HEK293 (cell line): ENCODE data around the gene NUFIP2.
"Not testable (repeated sequence)": the region's sequence is repeated elsewhere in the genome, so short reads cannot be mapped to it uniquely, and the experiment has no call there.

Experiments
- CTCF ChIA-PET: fragments of 350-600 bp; formaldehyde crosslinking; extraction: SDS; loops from one replicate; lab custom pipeline; 2021; ENCODE audit warnings: antibody characterized with exemption; lab: Yijun Ruan, JAX
- POLR2A ChIA-PET: fragments of 300-600 bp; formaldehyde crosslinking; extraction: SDS; loops from one replicate; lab custom pipeline; 2020; ENCODE audit warnings: antibody characterized with exemption, inconsistent platforms; lab: Yijun Ruan, JAX
- H3K27ac ChIP-seq: fragments of 200-500 bp; sonication (Bioruptor generic); 2 replicates; pipeline ENCODE4 v1.5.1; 2014; ENCODE audit warnings: low read depth, low read length, control low read depth, inconsistent platforms; ENCODE audit errors: extremely low read depth
- H3K36me3 ChIP-seq, 2 experiments: fragments of 200-500 bp in 1 of 2; sonication (Bioruptor generic) in 1 of 2; 1 replicate in 1 of 2; 2 replicates in 1 of 2; pipeline ENCODE4 v1.5.1; 2014 to 2017; ENCODE audit warnings: inconsistent platforms in 2 of 2, low read length in 2 of 2; ENCODE audit not compliant: control insufficient read depth in 2 of 2, insufficient read depth in 1 of 2
- H3K4me1 ChIP-seq: fragments of 200-500 bp; sonication (Bioruptor generic); 2 replicates; pipeline ENCODE4 v1.5.1; 2014; ENCODE audit warnings: mild to moderate bottlenecking, low read length, inconsistent platforms; ENCODE audit not compliant: control insufficient read depth, insufficient read depth
- H3K4me3 ChIP-seq: 2 replicates; pipeline ENCODE4 v1.5.1; 2011; ENCODE audit warnings: low read depth, mild to moderate bottlenecking, control low read depth, low read length, moderate library complexity
- H3K9me3 ChIP-seq: fragments of 200-500 bp; sonication (Bioruptor generic); 2 replicates; pipeline ENCODE4 v1.5.1; 2014; ENCODE audit warnings: low read depth, low read length, inconsistent platforms; ENCODE audit not compliant: control insufficient read depth, insufficient read depth
- BCL6B ChIP-seq: fragments of 450-650 bp; formaldehyde crosslinking; IDR thresholded peaks from 2 replicates; pipeline ENCODE4 v1.5.1; 2017; ENCODE audit warnings: missing biosample characterization, missing genetic modification characterization
- OVOL3 ChIP-seq: fragments of 450-650 bp; formaldehyde crosslinking; IDR thresholded peaks from 2 replicates; pipeline ENCODE4 v1.5.1; 2016; ENCODE audit warnings: missing biosample characterization, missing genetic modification characterization
- PRDM4 ChIP-seq: fragments of 450-650 bp; formaldehyde crosslinking; IDR thresholded peaks from 2 replicates; pipeline ENCODE4 v1.5.1; 2017; ENCODE audit warnings: missing biosample characterization, missing genetic modification characterization
- SETDB1 ChIP-seq: IDR thresholded peaks from one replicate; pipeline ENCODE4 v1.6.1; 2017; ENCODE audit warnings: mild to moderate bottlenecking, low read length, moderate library complexity, mixed read lengths; ENCODE audit not compliant: insufficient read length
- TRIM28 ChIP-seq: IDR thresholded peaks from 2 replicates; pipeline ENCODE4 v1.6.1; 2011; ENCODE audit warnings: low read length, control low read depth, borderline replicate concordance
- ZFP41 ChIP-seq: fragments of 450-650 bp; formaldehyde crosslinking; IDR thresholded peaks from 2 replicates; pipeline ENCODE4 v1.5.1; 2016; ENCODE audit warnings: missing biosample characterization, missing genetic modification characterization, borderline replicate concordance
- ZFP69B ChIP-seq: fragments of 450-650 bp; formaldehyde crosslinking; IDR thresholded peaks from 2 replicates; pipeline ENCODE4 v1.5.1; 2016; ENCODE audit warnings: missing biosample characterization, missing genetic modification characterization
- ZNF18 ChIP-seq: fragments of 450-650 bp; formaldehyde crosslinking; IDR thresholded peaks from 2 replicates; pipeline ENCODE4 v1.5.1; 2016; ENCODE audit warnings: missing biosample characterization, missing genetic modification characterization
- ZNF248 ChIP-seq: fragments of 450-650 bp; formaldehyde crosslinking; IDR thresholded peaks from 2 replicates; pipeline ENCODE4 v1.5.1; 2017; ENCODE audit warnings: missing biosample characterization, missing genetic modification characterization
- ZNF274 ChIP-seq, 2 experiments: fragments of 200-500 bp in 1 of 2; fragments of 450-650 bp in 1 of 2; sonication (Bioruptor generic) in 1 of 2; formaldehyde crosslinking in 1 of 2; IDR thresholded peaks; 2 replicates each; pipeline versions ENCODE4 v1.5.1 to v1.6.1; 2014 to 2016; ENCODE audit warnings: borderline replicate concordance in 1 of 2, inconsistent platforms in 1 of 2, low read length in 1 of 2, missing biosample characterization in 1 of 2, missing genetic modification characterization in 1 of 2
- ZNF341 ChIP-seq: fragments of 450-650 bp; formaldehyde crosslinking; IDR thresholded peaks from 2 replicates; pipeline ENCODE4; 2016; ENCODE audit warnings: low read depth, missing biosample characterization, missing genetic modification characterization
- ZNF404 ChIP-seq: fragments of 450-650 bp; formaldehyde crosslinking; IDR thresholded peaks from 2 replicates; pipeline ENCODE4 v1.5.1; 2017; ENCODE audit warnings: missing biosample characterization, missing genetic modification characterization
- ZNF426 ChIP-seq: fragments of 450-650 bp; formaldehyde crosslinking; IDR thresholded peaks from 2 replicates; pipeline ENCODE4 v1.5.1; 2017; ENCODE audit warnings: missing biosample characterization, missing genetic modification characterization, mild to moderate bottlenecking, inconsistent platforms, moderate library complexity
- ZNF549 ChIP-seq: fragments of 450-650 bp; IDR thresholded peaks from 2 replicates; pipeline ENCODE4 v1.5.1; 2018; ENCODE audit warnings: missing biosample characterization, missing genetic modification characterization, mild to moderate bottlenecking, inconsistent platforms, moderate library complexity
- ZNF660 ChIP-seq: fragments of 450-650 bp; IDR thresholded peaks from 2 replicates; pipeline ENCODE4 v1.5.1; 2018; ENCODE audit warnings: missing biosample characterization, mild to moderate bottlenecking, missing genetic modification characterization

NUFIP2 gene

GRCh38 chr17:29279397-29280070, 14.4 kb downstream of the NUFIP2 start:
- POLR2A ChIA-PET: interaction anchor here (3.6 kb wide), 1 partner anchor 14 kb away, joined by 14 read pairs; the partner anchor contains the start of gene NUFIP2
- Histone ChIP-seq H3K4me3 (no peak overlapping the region), H3K9me3 (no peaks in the 10 kb centered on the region; the same call in 1 of the 2 replicates), H3K36me3 (peaks cover 87 to 93% of the 10 kb centered on the region in 2 experiments), H3K27ac (no peak overlapping the region), H3K4me1 (peaks cover 4% of the 10 kb centered on the region; the same call in 1 of the 2 replicates)
- TF ChIP-seq ZNF248 (tag by site-specific recombination) (no peak), BCL6B (tag by site-specific recombination) (no peak), ZFP69B (tag by site-specific recombination) (no peak), ZNF426 (tag by site-specific recombination) (no peak), ZNF341 (tag by site-specific recombination) (no peak), ZFP41 (tag by site-specific recombination) (no peak)
- CTCF ChIA-PET: interaction anchor here (0.6 to 3.5 kb wide), 5 partner anchors 10 to 104 kb away, joined by 3 to 20 read pairs (median 4); no protein-coding TSS in a partner anchor

- Histone ChIP-seq H3K4me1 (no peaks in the 10 kb centered on the region; the same call in 1 of the 2 replicates), H3K27ac (no peak overlapping the region), H3K4me3 (no peak overlapping the region), H3K9me3 (no peaks in the 10 kb centered on the region; the same call in 1 of the 2 replicates), H3K36me3 (peaks cover 90 to 94% of the 10 kb centered on the region in 2 experiments)
- TF ChIP-seq PRDM4 (tag by site-specific recombination): no peak
- TF ChIP-seq ZNF404 (tag by site-specific recombination): no peak
- 0 out of 2 replicates have a peak, but pooled peaks have one; percentile 63 for TF ChIP-seq ZNF274 (IDR thresholded peaks at IDR 0.05; ENCODE audit: low read length)
- peak; percentile 74; the same call in 1 of the 2 replicates for TF ChIP-seq ZNF274 (tag by site-specific recombination; IDR thresholded peaks at IDR 0.05; ENCODE audit: borderline replicate concordance)
- peak; percentile 35; the same call in 1 of the 2 replicates for TF ChIP-seq TRIM28
- peak; percentile 93 for TF ChIP-seq SETDB1
- ChIA-PET POLR2A (interaction anchor here (3.6 kb wide), 1 partner anchor 15 kb away, joined by 14 read pairs; the partner anchor contains the start of gene NUFIP2), CTCF (interaction anchor here (0.6 to 3.5 kb wide), 3 partner anchors 9 to 103 kb away, joined by 3 to 20 read pairs (median 4); no protein-coding TSS in a partner anchor)
Observed at GRCh38 chr17:29278692-29279091, 15.3 kb downstream of the NUFIP2 start.

- ChIA-PET CTCF (interaction anchor here (0.6 to 2.0 kb wide), 4 partner anchors 17 to 150 kb away, joined by 3 to 6 read pairs (median 5); no protein-coding TSS in a partner anchor), POLR2A (interaction anchor here (1.1 to 1.2 kb wide), 2 partner anchors 20 to 97 kb away, joined by 3 read pairs; partner anchors contain the start of gene NUFIP2)
- no peaks in the 10 kb centered on the region; the same call in 1 of the 2 replicates for H3K4me1 ChIP-seq
- no peaks in the 10 kb centered on the region for H3K9me3 ChIP-seq
- H3K27ac ChIP-seq: no peak overlapping the region
- peaks cover 72 to 79% of the 10 kb centered on the region in 2 experiments for H3K36me3 ChIP-seq
- H3K4me3 ChIP-seq: no peak overlapping the region
- TF ChIP-seq OVOL3 (tag by site-specific recombination) (no peak), ZNF18 (peak; percentile 84), ZNF660 (peak; percentile 51; the same call in 1 of the 2 replicates), ZNF549 (tag by site-specific recombination) (no peak)
Observed at GRCh38 chr17:29273924-29274323, 20.0 kb downstream of the NUFIP2 start.

- H3K4me3 ChIP-seq, H3K9me3 ChIP-seq, CTCF ChIA-PET, H3K27ac ChIP-seq, H3K4me1 ChIP-seq: not testable (repeated sequence)
- POLR2A ChIA-PET: interaction anchor here (0.7 kb wide), 1 partner anchor 411 kb away, joined by 4 read pairs; no protein-coding TSS in a partner anchor
- H3K36me3 ChIP-seq: peaks cover 69 to 77% of the 10 kb centered on the region in 2 experiments
Observed at GRCh38 chr17:29271980-29272379, 22.0 kb downstream of the NUFIP2 start.
